IMR-90 (cell line): Measurements from ENCODE around the gene IL1RAP. TPM values are rescaled to one million over a fixed set of nuclear protein-coding genes. Genes with fewer than 3 reads are reported as not detected.

Experiments
- ATAC-seq: fragments of 200-7000 bp; cut with Tn5 transposase; 2 replicates; pipeline ENCODE4 v1.9.1; 2020; ENCODE audit warnings: low read depth, mild to moderate bottlenecking, moderate library complexity
- BruUV-seq: library from RNA; stranded (reverse); fragments of 400-500 nt; replicated peaks from 2 replicates; lab custom pipeline; 2021; lab: Mats Ljungman, UMichigan
- CTCF ChIA-PET: fragments of 300-600 bp; formaldehyde crosslinking; extraction: SDS; loops from one replicate; lab custom pipeline; 2021; ENCODE audit warnings: antibody characterized with exemption; lab: Yijun Ruan, JAX
- POLR2A ChIA-PET: fragments of 300-600 bp; sonication (Branson Sonifier 250); formaldehyde crosslinking; loops from one replicate; lab custom pipeline; 2022; ENCODE audit warnings: antibody characterized with exemption; ENCODE audit not compliant: unreplicated experiment; lab: Charles Lee
- DNase-seq: peaks from one replicate; pipeline ENCODE4 v3.0.0; 2013
- H2AFZ ChIP-seq: replicated peaks from 2 replicates; pipeline ENCODE3; 2013; ENCODE audit warnings: low read length, mild to moderate bottlenecking; ENCODE audit not compliant: poor library complexity
- H2AK5ac ChIP-seq: 2 replicates; pipeline ENCODE4 v1.6.1; 2013; ENCODE audit warnings: low read depth, low read length, inconsistent platforms
- H2AK9ac ChIP-seq: replicated peaks from 2 replicates; pipeline ENCODE3; 2013; ENCODE audit warnings: mild to moderate bottlenecking, low read depth, low read length, moderate library complexity; ENCODE audit not compliant: poor library complexity
- H2BK120ac ChIP-seq: 2 replicates; pipeline ENCODE4 v1.6.1; 2013; ENCODE audit warnings: low read depth, low read length, inconsistent platforms
- H2BK15ac ChIP-seq: 3 replicates; pipeline ENCODE4 v1.6.1; 2013; ENCODE audit warnings: low read depth, low read length, inconsistent platforms
- H2BK20ac ChIP-seq: 2 replicates; pipeline ENCODE4 v1.6.1; 2013; ENCODE audit warnings: low read depth, mild to moderate bottlenecking, inconsistent platforms, low read length, moderate library complexity
- H2BK5ac ChIP-seq: 2 replicates; pipeline ENCODE4 v1.6.1; 2013; ENCODE audit warnings: mild to moderate bottlenecking, low read depth, low read length, inconsistent platforms; ENCODE audit not compliant: poor library complexity, severe bottlenecking
- H3K14ac ChIP-seq: replicated peaks from 2 replicates; pipeline ENCODE4 v1.6.1; 2013; ENCODE audit warnings: low read depth, low read length, inconsistent platforms
- H3K18ac ChIP-seq: 2 replicates; pipeline ENCODE4 v1.6.1; 2013; ENCODE audit warnings: low read depth, low read length, control low read depth
- H3K23ac ChIP-seq: 2 replicates; pipeline ENCODE4 v1.6.1; 2013; ENCODE audit warnings: low read depth, low read length, inconsistent platforms
- H3K27ac ChIP-seq: 2 replicates; pipeline ENCODE4 v1.5.1; 2013; ENCODE audit warnings: mild to moderate bottlenecking, control low read depth, low read length; ENCODE audit not compliant: insufficient read depth
- H3K27me3 ChIP-seq: 2 replicates; pipeline ENCODE4 v1.6.1; 2013; ENCODE audit warnings: low read length; ENCODE audit not compliant: control insufficient read depth, insufficient read depth
- H3K36me3 ChIP-seq: 2 replicates; pipeline ENCODE4 v1.6.1; 2013; ENCODE audit warnings: low read length, mixed read lengths; ENCODE audit not compliant: control insufficient read depth, insufficient read depth
- H3K4ac ChIP-seq: 2 replicates; pipeline ENCODE4 v1.6.1; 2013; ENCODE audit warnings: low read depth, low read length, inconsistent platforms
- H3K4me1 ChIP-seq: 2 replicates; pipeline ENCODE4 v1.6.1; 2013; ENCODE audit warnings: low read length, mixed read lengths; ENCODE audit not compliant: control insufficient read depth, insufficient read depth
- H3K4me2 ChIP-seq: 2 replicates; pipeline ENCODE4 v1.6.1; 2013; ENCODE audit warnings: low read depth, mild to moderate bottlenecking, control low read depth, low read length, moderate library complexity
- H3K4me3 ChIP-seq: 2 replicates; pipeline ENCODE4 v1.5.1; 2013; ENCODE audit warnings: low read depth, mild to moderate bottlenecking, control low read depth, low read length, moderate library complexity; ENCODE audit not compliant: insufficient read depth
- H3K56ac ChIP-seq: 2 replicates; pipeline ENCODE4 v1.6.1; 2013; ENCODE audit warnings: low read length, inconsistent platforms; ENCODE audit not compliant: insufficient read depth; ENCODE audit errors: extremely low read depth
- H3K79me1 ChIP-seq, 2 experiments: 2 replicates each; pipeline ENCODE4 v1.6.1; 2013; ENCODE audit warnings: low read length in 2 of 2, inconsistent platforms in 1 of 2, low read depth in 1 of 2
- H3K9ac ChIP-seq: 2 replicates; pipeline ENCODE4 v1.6.1; 2013; ENCODE audit warnings: low read depth, low read length, control low read depth
- H3K9me1 ChIP-seq: 2 replicates; pipeline ENCODE4 v1.6.1; 2013; ENCODE audit warnings: low read length, inconsistent platforms; ENCODE audit not compliant: insufficient read depth
- H3K9me3 ChIP-seq: 2 replicates; pipeline ENCODE4 v1.6.1; 2013; ENCODE audit warnings: low read length; ENCODE audit not compliant: control insufficient read depth, insufficient read depth
- H4K20me1 ChIP-seq: 2 replicates; pipeline ENCODE4 v1.6.1; 2013; ENCODE audit warnings: low read length, inconsistent platforms; ENCODE audit not compliant: insufficient read depth
- H4K5ac ChIP-seq: 2 replicates; pipeline ENCODE4 v1.6.1; 2013; ENCODE audit warnings: mild to moderate bottlenecking, low read depth, low read length, control low read depth
- H4K8ac ChIP-seq, 2 experiments: 2 replicates each; pipeline ENCODE4 v1.6.1; 2013; ENCODE audit warnings: low read depth in 2 of 2, low read length in 2 of 2, control low read depth in 1 of 2, inconsistent platforms in 1 of 2
- H4K91ac ChIP-seq: 2 replicates; pipeline ENCODE4 v1.6.1; 2013; ENCODE audit warnings: low read depth, low read length, inconsistent platforms; ENCODE audit not compliant: insufficient read depth
- BHLHE40 ChIP-seq: fragments of 150-350 bp; IDR thresholded peaks from 2 replicates; pipeline ENCODE4 v1.6.1; 2016; ENCODE audit warnings: mild to moderate bottlenecking, low read depth, low read length
- CEBPB ChIP-seq: IDR thresholded peaks from 2 replicates; pipeline ENCODE4 v1.6.1; 2012; ENCODE audit warnings: low read depth, low read length, improper control_type of control experiment
- CHD1 ChIP-seq: IDR thresholded peaks from 2 replicates; pipeline ENCODE4 v1.6.1; 2012; ENCODE audit warnings: low read depth, low read length, improper control_type of control experiment
- CTCF ChIP-seq: conservative IDR thresholded peaks from 2 replicates; pipeline ENCODE4 v1.5.1; 2012; ENCODE audit warnings: mild to moderate bottlenecking, low read depth, low read length, improper control_type of control experiment
- ELK1 ChIP-seq: fragments of 150-350 bp; IDR thresholded peaks from 2 replicates; pipeline ENCODE4 v1.6.1; 2016; ENCODE audit warnings: low read depth, mild to moderate bottlenecking, low read length, moderate library complexity, borderline replicate concordance
- FOS ChIP-seq: fragments of 150-350 bp; IDR thresholded peaks from 2 replicates; pipeline ENCODE4 v1.6.1; 2016; ENCODE audit warnings: low read depth, low read length
- MAFK ChIP-seq: IDR thresholded peaks from 2 replicates; pipeline ENCODE4 v1.6.1; 2012; ENCODE audit warnings: low read depth, low read length, improper control_type of control experiment
- MAZ ChIP-seq: IDR thresholded peaks from 2 replicates; pipeline ENCODE4 v1.6.1; 2012; ENCODE audit warnings: low read depth, mild to moderate bottlenecking, low read length, improper control_type of control experiment, moderate library complexity, borderline replicate concordance
- MXI1 ChIP-seq: IDR thresholded peaks from 2 replicates; pipeline ENCODE4 v1.6.1; 2012; ENCODE audit warnings: low read depth, mild to moderate bottlenecking, low read length, moderate library complexity, borderline replicate concordance
- NFE2L2 ChIP-seq: fragments of 150-350 bp; IDR thresholded peaks from 2 replicates; pipeline ENCODE4 v1.6.1; 2016; ENCODE audit warnings: low read depth, mild to moderate bottlenecking, low read length
- POLR2A ChIP-seq: IDR thresholded peaks from 2 replicates; pipeline ENCODE4 v1.6.1; 2012; ENCODE audit warnings: mild to moderate bottlenecking, low read depth, low read length
- RAD21 ChIP-seq: IDR thresholded peaks from 2 replicates; pipeline ENCODE4 v1.6.1; 2012; ENCODE audit warnings: low read length, improper control_type of control experiment
- RCOR1 ChIP-seq: IDR thresholded peaks from 2 replicates; pipeline ENCODE4 v1.6.1; 2012; ENCODE audit warnings: mild to moderate bottlenecking, low read length, improper control_type of control experiment; ENCODE audit not compliant: insufficient replicate concordance
- RFX5 ChIP-seq: IDR thresholded peaks from 2 replicates; pipeline ENCODE4 v1.8.0; 2012; ENCODE audit warnings: low read depth, mild to moderate bottlenecking, low read length, moderate library complexity
- SMC3 ChIP-seq: fragments of 150-350 bp; IDR thresholded peaks from 2 replicates; pipeline ENCODE4 v1.6.1; 2016; ENCODE audit warnings: low read depth, mild to moderate bottlenecking, antibody characterized with exemption, low read length, moderate library complexity
- USF2 ChIP-seq: fragments of 150-350 bp; IDR thresholded peaks from 2 replicates; pipeline ENCODE4 v1.6.1; 2017; ENCODE audit warnings: mild to moderate bottlenecking, antibody characterized with exemption, low read length, low read depth
- WGBS, 2 experiments: methylation state at CpG; one replicate each; pipeline versions ENCODE4 v1.1.5 to v1.1.7; 2013; ENCODE audit warnings: missing lambda C conversion rate in 2 of 2; ENCODE audit not compliant: insufficient read length in 1 of 2; ENCODE audit errors: extremely low coverage in 2 of 2; 5-methylcytosine and 5-hydroxymethylcytosine counted together
- dilution Hi-C: fragments of 300-500 bp; cut with HindIII; formaldehyde crosslinking; loops from one replicate; pipeline ENCODE4 v1.14.3; 2018; ENCODE audit warnings: low sequenced_read_pairs; ENCODE audit not compliant: unreplicated experiment
- in situ Hi-C: fragments of 300-500 bp; cut with MboI; formaldehyde crosslinking; loops from 3 replicates; pipeline ENCODE4 v1.14.3; 2019; ENCODE audit warnings: low sequenced_read_pairs, inconsistent platforms, mixed read lengths
- intact Hi-C: fragments of 100-400 bp; cut with micrococcal nuclease; formaldehyde crosslinking; loops from 2 replicates; pipeline ENCODE4 v1.10.0; 2022
- polyA plus RNA-seq, 3 experiments: library from polyadenylated mRNA; depleted of rRNA; stranded (reverse); fragments of >200 nt; gene quantifications; 2 replicates each; pipeline ENCODE4 v1.2.3, GENCODE V29; 2012; ENCODE audit warnings: low replicate concordance in 1 of 3
- total RNA-seq: library from RNA; depleted of rRNA; stranded (reverse); fragments of >200 nt; gene quantifications from 2 replicates; pipeline ENCODE4 v1.2.3, GENCODE V29; 2012

The IL1RAP gene
- total and polyA plus RNA-seq, 2 of the 4 experiments (the other 2 are of a cell fraction), result 8.3 to 11.3 TPM

- Histone ChIP-seq H3K27me3 (no peaks in the 10 kb centered on the region), H3K79me1 (peaks cover 5 to 6% of the 10 kb centered on the region in 2 experiments; a peak in 3 of 4 replicates), H3K4me3 (no peak overlapping the region), H4K20me1 (no peaks in the 10 kb centered on the region), H3K9me3 (no peaks in the 10 kb centered on the region), H2AFZ (no peak overlapping the region), H3K4me2 (peak overlapping the region; percentile 63; the same call in 1 of the 2 replicates), H3K4ac (peak overlapping the region; percentile 18; the same call in 1 of the 2 replicates), H4K91ac (peak overlapping the region; percentile 73), H3K36me3 (no peaks in the 10 kb centered on the region), H2BK120ac (peak overlapping the region; percentile 66; the same call in 1 of the 2 replicates), H3K18ac (peak overlapping the region; percentile 90; the same call in 1 of the 2 replicates), H3K9ac (peak overlapping the region; percentile 23; the same call in 1 of the 2 replicates), H3K23ac (peak overlapping the region; percentile 70), H3K4me1 (peaks cover 14% of the 10 kb centered on the region), H2AK9ac (no peak overlapping the region), H4K5ac (peak overlapping the region; percentile 86; the same call in 1 of the 2 replicates), H2BK5ac (peak overlapping the region; percentile 18), H3K56ac (no peak overlapping the region), H2BK20ac (peak overlapping the region; percentile 61), H3K27ac (0 out of 2 replicates have a peak overlapping the region, but pooled peaks have one; percentile 14), H3K14ac (peak overlapping the region; percentile 5; the same call in 1 of the 2 replicates), H2AK5ac (peak overlapping the region; percentile 48), H3K9me1 (peaks cover 6% of the 10 kb centered on the region), H2BK15ac (peak overlapping the region; percentile 85), H4K8ac (peak overlapping the region; percentile 47; a peak in 2 of 4 replicates)
- intact Hi-C loops (no loop called here), dilution Hi-C loops (no loop called here), in situ Hi-C loops (no loop called here)
- ChIA-PET CTCF (no interaction called here), POLR2A (no interaction called here)
- no peak for TF ChIP-seq RAD21
- no peak for TF ChIP-seq POLR2A
- TF ChIP-seq MAZ, result no peak
- TF ChIP-seq NFE2L2, result no peak
- no peak for TF ChIP-seq USF2
- TF ChIP-seq SMC3, result no peak
- no peak for TF ChIP-seq CHD1
- no peak for TF ChIP-seq ELK1
- no peak for TF ChIP-seq RCOR1
- TF ChIP-seq BHLHE40, result no peak
- no peak for TF ChIP-seq CEBPB
- no peak for TF ChIP-seq MAFK
- no peak for TF ChIP-seq MXI1
- TF ChIP-seq FOS, result no peak
- no peak for TF ChIP-seq RFX5
- no peak for TF ChIP-seq CTCF
- WGBS, 2 experiments, result 20% methylated on average over 1 of the region's 5 CpGs; no CpG with 5 or more reads in 1 of the 2 experiments
- DNase-seq (peak; percentile 24), ATAC-seq (peak; percentile 50)
- BruUV-seq, result no TSS peak
These were observed 67.2 kb downstream of the IL1RAP start for GRCh38 chr3:190581041-190581541.
